Dendritic cell treated with granulocyte-macrophage colony-stimulating factor and Interleukin-4, amounts not matched to agents 40 ng/mL and 50 ng/mL, for 4 days (primary cell): ENCODE measurements around the gene DEFB124.
A peak's percentile ranks its signal among the peaks of the same experiment; 100 is the strongest.
"Not testable (repeated sequence)": the region's sequence is repeated elsewhere in the genome, so short reads cannot be mapped to it uniquely, and the experiment has no call there.

Experiments used
- H3K27ac Mint-ChIP-seq: one replicate; pipeline ENCODE4 v1.8.0; 2022; ENCODE audit warnings: mild to moderate bottlenecking, mixed read lengths
- H3K27me3 Mint-ChIP-seq: one replicate; pipeline ENCODE4 v1.8.0; 2022; ENCODE audit warnings: mild to moderate bottlenecking, mixed read lengths
- H3K36me3 Mint-ChIP-seq: one replicate; pipeline ENCODE4 v1.8.0; 2022; ENCODE audit warnings: low read depth, mixed read lengths
- H3K4me1 Mint-ChIP-seq: one replicate; pipeline ENCODE4 v1.8.0; 2022; ENCODE audit warnings: low read depth, mixed read lengths
- H3K4me3 Mint-ChIP-seq: one replicate; pipeline ENCODE4 v1.8.0; 2022; ENCODE audit warnings: mild to moderate bottlenecking, moderate library complexity, mixed read lengths
- H3K9me3 Mint-ChIP-seq: one replicate; pipeline ENCODE4 v1.8.0; 2022; ENCODE audit warnings: mixed read lengths
- intact Hi-C: fragments of 100-400 bp; cut with micrococcal nuclease; formaldehyde crosslinking; loops from one replicate; pipeline ENCODE4 v1.15.0; 2022

The DEFB124 gene

GRCh38 chr20:31474758-31475427, at the start of gene DEFB124, which contains the start of gene REM1:
Gene DEFB124 (minus strand): TSS chr20:31475127. CDS start chr20:31473013, 2,114 bp downstream.
Gene REM1 (plus strand): TSS chr20:31475288. CDS start chr20:31476446, 1,158 bp downstream.
- peaks cover 41% of the 10 kb centered on the region for H3K27me3 Mint-ChIP-seq
- peak within 1 kb of the TSS; percentile 66 for H3K4me3 Mint-ChIP-seq
- no peaks in the 10 kb centered on the region for H3K9me3 Mint-ChIP-seq

GRCh38 chr20:31523361-31524283, 48.7 kb upstream of the DEFB124 start:
- intact Hi-C loops = no loop called here
- Mint-ChIP-seq H3K36me3 (peaks cover 72% of the 10 kb centered on the region), H3K4me3 (peak overlapping the region; percentile 42), H3K27me3 (no peaks in the 10 kb centered on the region), H3K4me1 (peaks cover 65% of the 10 kb centered on the region), H3K27ac (peak overlapping the region; percentile 89), H3K9me3 (no peaks in the 10 kb centered on the region)

More at GRCh38 chr20:31474758-31475427, at the start of gene DEFB124, which contains the start of gene REM1:
- Mint-ChIP-seq H3K36me3 (no peaks in the 10 kb centered on the region), H3K27ac (peak within 1 kb of the TSS; percentile 45), H3K4me1 (peaks cover 28% of the 10 kb centered on the region)
- intact Hi-C loops = no loop called here

- intact Hi-C loops = no loop called here
- H3K27me3 Mint-ChIP-seq = no peaks in the 10 kb centered on the region
- peaks cover 63% of the 10 kb centered on the region for H3K36me3 Mint-ChIP-seq
- H3K9me3 Mint-ChIP-seq = no peaks in the 10 kb centered on the region
- H3K27ac Mint-ChIP-seq = peak overlapping the region; percentile 89
- peaks cover 65% of the 10 kb centered on the region for H3K4me1 Mint-ChIP-seq
- H3K4me3 Mint-ChIP-seq = no peak overlapping the region
Observed at GRCh38 chr20:31522731-31523130, 47.8 kb upstream of the DEFB124 start.

- peak overlapping the region; percentile 89 for H3K27ac Mint-ChIP-seq
- H3K4me1 Mint-ChIP-seq = peaks cover 65% of the 10 kb centered on the region
- H3K36me3 Mint-ChIP-seq = peaks cover 49% of the 10 kb centered on the region
- intact Hi-C loops, H3K27me3 Mint-ChIP-seq, H3K9me3 Mint-ChIP-seq: not testable (repeated sequence)
- H3K4me3 Mint-ChIP-seq = peak overlapping the region; percentile 48
Observed at GRCh38 chr20:31521267-31521666, 46.3 kb upstream of the DEFB124 start.

GRCh38 chr20:31517373-31517772, 42.4 kb upstream of the DEFB124 start:
- Mint-ChIP-seq H3K27me3 (no peaks in the 10 kb centered on the region), H3K4me1 (peaks cover 36% of the 10 kb centered on the region), H3K4me3 (no peak overlapping the region), H3K9me3 (no peaks in the 10 kb centered on the region), H3K36me3 (peaks cover 29% of the 10 kb centered on the region), H3K27ac (no peak overlapping the region)
- intact Hi-C loops = loop anchor here (5.0 kb wide), 1 partner anchor 95 kb away; no protein-coding TSS in a partner anchor

GRCh38 chr20:31516651-31517050, 41.7 kb upstream of the DEFB124 start:
- H3K27me3 Mint-ChIP-seq = no peaks in the 10 kb centered on the region
- H3K36me3 Mint-ChIP-seq = peaks cover 29% of the 10 kb centered on the region
- no peak overlapping the region for H3K4me3 Mint-ChIP-seq

GRCh38 chr20:31516166-31516565, 41.2 kb upstream of the DEFB124 start:
- Mint-ChIP-seq H3K9me3 (no peaks in the 10 kb centered on the region), H3K27me3 (no peaks in the 10 kb centered on the region), H3K36me3 (peaks cover 25% of the 10 kb centered on the region), H3K4me1 (peaks cover 24% of the 10 kb centered on the region), H3K27ac (no peak overlapping the region), H3K4me3 (no peak overlapping the region)
- intact Hi-C loops = loop anchor here (5.0 kb wide), 1 partner anchor 96 kb away; no protein-coding TSS in a partner anchor

More at GRCh38 chr20:31516651-31517050, 41.7 kb upstream of the DEFB124 start:
- Mint-ChIP-seq H3K4me1 (peaks cover 29% of the 10 kb centered on the region), H3K9me3 (no peaks in the 10 kb centered on the region), H3K27ac (no peak overlapping the region)
- intact Hi-C loops = loop anchor here (5.0 kb wide), 1 partner anchor 96 kb away; no protein-coding TSS in a partner anchor

GRCh38 chr20:31515775-31516107, 40.8 kb upstream of the DEFB124 start:
- H3K4me3 Mint-ChIP-seq = no peak overlapping the region
- peaks cover 20% of the 10 kb centered on the region for H3K4me1 Mint-ChIP-seq
- peaks cover 21% of the 10 kb centered on the region for H3K36me3 Mint-ChIP-seq
- intact Hi-C loops = loop anchor here (5.0 kb wide), 1 partner anchor 97 kb away; no protein-coding TSS in a partner anchor
- H3K27me3 Mint-ChIP-seq = no peaks in the 10 kb centered on the region
- no peak overlapping the region for H3K27ac Mint-ChIP-seq
- H3K9me3 Mint-ChIP-seq = no peaks in the 10 kb centered on the region

GRCh38 chr20:31515072-31515774, 40.3 kb upstream of the DEFB124 start:
- H3K9me3 Mint-ChIP-seq = no peaks in the 10 kb centered on the region
- intact Hi-C loops = loop anchor here (5.0 kb wide), 1 partner anchor 97 kb away; no protein-coding TSS in a partner anchor
- H3K27ac Mint-ChIP-seq = no peak overlapping the region
- H3K4me1 Mint-ChIP-seq = peaks cover 15% of the 10 kb centered on the region
- no peaks in the 10 kb centered on the region for H3K27me3 Mint-ChIP-seq
- no peak overlapping the region for H3K4me3 Mint-ChIP-seq
- peaks cover 16% of the 10 kb centered on the region for H3K36me3 Mint-ChIP-seq

- intact Hi-C loops = loop anchor here (5.0 kb wide), 1 partner anchor 98 kb away; no protein-coding TSS in a partner anchor
- no peaks in the 10 kb centered on the region for H3K27me3 Mint-ChIP-seq
- H3K4me1 Mint-ChIP-seq = peaks cover 8% of the 10 kb centered on the region
- peak within 1 kb of the TSS; percentile 33 for H3K4me3 Mint-ChIP-seq
- H3K36me3 Mint-ChIP-seq = peaks cover 8% of the 10 kb centered on the region
- no peak within 1 kb of the TSS for H3K27ac Mint-ChIP-seq
- H3K9me3 Mint-ChIP-seq = peaks cover 1% of the 10 kb centered on the region
Observed at GRCh38 chr20:31514154-31515071, 39.5 kb upstream of the DEFB124 start, which contains the start of gene HM13. Gene HM13 (plus strand): TSS chr20:31514442. CDS start chr20:31514552, 110 bp downstream.

- intact Hi-C loops = no loop called here
- Mint-ChIP-seq H3K36me3 (no peaks in the 10 kb centered on the region), H3K4me3 (no peak overlapping the region), H3K27ac (no peak overlapping the region), H3K4me1 (no peaks in the 10 kb centered on the region), H3K27me3 (peaks cover 17% of the 10 kb centered on the region), H3K9me3 (peaks cover 15% of the 10 kb centered on the region)
Observed at GRCh38 chr20:31508517-31509244, 33.8 kb upstream of the DEFB124 start.

GRCh38 chr20:31505903-31506302, 31.0 kb upstream of the DEFB124 start:
- Mint-ChIP-seq H3K27ac (no peak overlapping the region), H3K36me3 (no peaks in the 10 kb centered on the region)
- intact Hi-C loops = no loop called here

More at GRCh38 chr20:31505903-31506302, 31.0 kb upstream of the DEFB124 start:
- Mint-ChIP-seq H3K27me3 (peaks cover 25% of the 10 kb centered on the region), H3K9me3 (peaks cover 15% of the 10 kb centered on the region), H3K4me1 (no peaks in the 10 kb centered on the region), H3K4me3 (no peak overlapping the region)
